IMR-90 (cell line): Measurements from ENCODE around the gene SP3.

ENCODE experiments used
- RCOR1 ChIP-seq: IDR thresholded peaks from 2 replicates; pipeline ENCODE4 v1.6.1; 2012; ENCODE audit warnings: mild to moderate bottlenecking, low read length, improper control_type of control experiment; ENCODE audit not compliant: insufficient replicate concordance
- TF ChIP-seq, protein P1 (sequence below): conservative IDR thresholded peaks from 2 replicates; pipeline ENCODE4 v1.5.1; 2012; ENCODE audit warnings: mild to moderate bottlenecking, low read depth, low read length, improper control_type of control experiment

GRCh38 chr2:174007010-174007409, 41.8 kb upstream of the SP3 start:
- TF ChIP-seq, protein P1, sequence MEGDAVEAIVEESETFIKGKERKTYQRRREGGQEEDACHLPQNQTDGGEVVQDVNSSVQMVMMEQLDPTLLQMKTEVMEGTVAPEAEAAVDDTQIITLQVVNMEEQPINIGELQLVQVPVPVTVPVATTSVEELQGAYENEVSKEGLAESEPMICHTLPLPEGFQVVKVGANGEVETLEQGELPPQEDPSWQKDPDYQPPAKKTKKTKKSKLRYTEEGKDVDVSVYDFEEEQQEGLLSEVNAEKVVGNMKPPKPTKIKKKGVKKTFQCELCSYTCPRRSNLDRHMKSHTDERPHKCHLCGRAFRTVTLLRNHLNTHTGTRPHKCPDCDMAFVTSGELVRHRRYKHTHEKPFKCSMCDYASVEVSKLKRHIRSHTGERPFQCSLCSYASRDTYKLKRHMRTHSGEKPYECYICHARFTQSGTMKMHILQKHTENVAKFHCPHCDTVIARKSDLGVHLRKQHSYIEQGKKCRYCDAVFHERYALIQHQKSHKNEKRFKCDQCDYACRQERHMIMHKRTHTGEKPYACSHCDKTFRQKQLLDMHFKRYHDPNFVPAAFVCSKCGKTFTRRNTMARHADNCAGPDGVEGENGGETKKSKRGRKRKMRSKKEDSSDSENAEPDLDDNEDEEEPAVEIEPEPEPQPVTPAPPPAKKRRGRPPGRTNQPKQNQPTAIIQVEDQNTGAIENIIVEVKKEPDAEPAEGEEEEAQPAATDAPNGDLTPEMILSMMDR = no peak
- no peak for TF ChIP-seq RCOR1
